Measurements from ENCODE around the gene TBC1D2.
"Not testable (repeated sequence)": the region's sequence is repeated elsewhere in the genome, so short reads cannot be mapped to it uniquely, and the experiment has no call there.

The TBC1D2 gene

GRCh38 chr9:98271479-98271878, 16.0 kb upstream of the TBC1D2 start:
- H3K27me3 ChIP-seq (ENCODE audit: control insufficient read depth, insufficient read depth, low read length): no peaks in the 10 kb centered on the region
- H3K36me3 ChIP-seq (ENCODE audit: control insufficient read depth, insufficient read depth, low read length): no peaks in the 10 kb centered on the region
- H3K9ac ChIP-seq (ENCODE audit: low read depth, low read length): no peak overlapping the region
- no peaks in the 10 kb centered on the region for H3K9me3 ChIP-seq (ENCODE audit: control insufficient read depth, insufficient read depth, low read length)
- H3K4me1 ChIP-seq (ENCODE audit: control insufficient read depth, insufficient read depth, low read length): no peaks in the 10 kb centered on the region
- no peak overlapping the region for H3K4me3 ChIP-seq (ENCODE audit: low read depth, low read length)

- not testable (repeated sequence) for H3K4me3 ChIP-seq (ENCODE audit: low read depth, low read length); H3K9ac ChIP-seq (ENCODE audit: low read depth, low read length); H3K9me3 ChIP-seq (ENCODE audit: control insufficient read depth, insufficient read depth, low read length); H3K27me3 ChIP-seq (ENCODE audit: control insufficient read depth, insufficient read depth, low read length); H3K36me3 ChIP-seq (ENCODE audit: control insufficient read depth, insufficient read depth, low read length); H3K4me1 ChIP-seq (ENCODE audit: control insufficient read depth, insufficient read depth, low read length)
Measured at GRCh38 chr9:98270284-98270683, 14.8 kb upstream of the TBC1D2 start.

- H3K9ac ChIP-seq (ENCODE audit: low read depth, low read length); H3K27me3 ChIP-seq (ENCODE audit: control insufficient read depth, insufficient read depth, low read length); H3K9me3 ChIP-seq (ENCODE audit: control insufficient read depth, insufficient read depth, low read length); H3K4me1 ChIP-seq (ENCODE audit: control insufficient read depth, insufficient read depth, low read length); H3K36me3 ChIP-seq (ENCODE audit: control insufficient read depth, insufficient read depth, low read length); H3K4me3 ChIP-seq (ENCODE audit: low read depth, low read length): not testable (repeated sequence)
Measured at GRCh38 chr9:98269652-98270051, 14.2 kb upstream of the TBC1D2 start.

- H3K9ac ChIP-seq (ENCODE audit: low read depth, low read length); H3K36me3 ChIP-seq (ENCODE audit: control insufficient read depth, insufficient read depth, low read length); H3K4me3 ChIP-seq (ENCODE audit: low read depth, low read length); H3K27me3 ChIP-seq (ENCODE audit: control insufficient read depth, insufficient read depth, low read length); H3K9me3 ChIP-seq (ENCODE audit: control insufficient read depth, insufficient read depth, low read length); H3K4me1 ChIP-seq (ENCODE audit: control insufficient read depth, insufficient read depth, low read length): not testable (repeated sequence)
Measured at GRCh38 chr9:98267556-98267955, 12.1 kb upstream of the TBC1D2 start.

GRCh38 chr9:98264516-98264915, 9.1 kb upstream of the TBC1D2 start:
- Histone ChIP-seq H3K27me3 (ENCODE audit: control insufficient read depth, insufficient read depth, low read length) (no peaks in the 10 kb centered on the region), H3K9me3 (ENCODE audit: control insufficient read depth, insufficient read depth, low read length) (no peaks in the 10 kb centered on the region), H3K4me3 (ENCODE audit: low read depth, low read length) (no peak overlapping the region), H3K4me1 (ENCODE audit: control insufficient read depth, insufficient read depth, low read length) (peaks cover 3% of the 10 kb centered on the region), H3K9ac (ENCODE audit: low read depth, low read length) (no peak overlapping the region), H3K36me3 (ENCODE audit: control insufficient read depth, insufficient read depth, low read length) (no peaks in the 10 kb centered on the region)

GRCh38 chr9:98263482-98264357, 8.3 kb upstream of the TBC1D2 start:
- no peak overlapping the region for H3K4me3 ChIP-seq (ENCODE audit: low read depth, low read length)

GRCh38 chr9:98263080-98263479, 7.6 kb upstream of the TBC1D2 start:
- Histone ChIP-seq H3K4me3 (ENCODE audit: low read depth, low read length) (no peak overlapping the region), H3K9ac (ENCODE audit: low read depth, low read length) (no peak overlapping the region), H3K9me3 (ENCODE audit: control insufficient read depth, insufficient read depth, low read length) (no peaks in the 10 kb centered on the region), H3K27me3 (ENCODE audit: control insufficient read depth, insufficient read depth, low read length) (no peaks in the 10 kb centered on the region), H3K4me1 (ENCODE audit: control insufficient read depth, insufficient read depth, low read length) (peaks cover 3% of the 10 kb centered on the region), H3K36me3 (ENCODE audit: control insufficient read depth, insufficient read depth, low read length) (no peaks in the 10 kb centered on the region)

More at GRCh38 chr9:98263482-98264357, 8.3 kb upstream of the TBC1D2 start:
- H3K4me1 ChIP-seq (ENCODE audit: control insufficient read depth, insufficient read depth, low read length): peaks cover 3% of the 10 kb centered on the region
- no peaks in the 10 kb centered on the region for H3K9me3 ChIP-seq (ENCODE audit: control insufficient read depth, insufficient read depth, low read length)
- no peaks in the 10 kb centered on the region for H3K27me3 ChIP-seq (ENCODE audit: control insufficient read depth, insufficient read depth, low read length)
- no peak overlapping the region for H3K9ac ChIP-seq (ENCODE audit: low read depth, low read length)
- H3K36me3 ChIP-seq (ENCODE audit: control insufficient read depth, insufficient read depth, low read length): no peaks in the 10 kb centered on the region

GRCh38 chr9:98262056-98262455, 6.6 kb upstream of the TBC1D2 start:
- Histone ChIP-seq H3K36me3 (ENCODE audit: control insufficient read depth, insufficient read depth, low read length) (no peaks in the 10 kb centered on the region), H3K27me3 (ENCODE audit: control insufficient read depth, insufficient read depth, low read length) (no peaks in the 10 kb centered on the region), H3K9me3 (ENCODE audit: control insufficient read depth, insufficient read depth, low read length) (no peaks in the 10 kb centered on the region), H3K4me3 (ENCODE audit: low read depth, low read length) (no peak overlapping the region), H3K9ac (ENCODE audit: low read depth, low read length) (no peak overlapping the region), H3K4me1 (ENCODE audit: control insufficient read depth, insufficient read depth, low read length) (peaks cover 3% of the 10 kb centered on the region)

- H3K27me3 ChIP-seq (ENCODE audit: control insufficient read depth, insufficient read depth, low read length): no peaks in the 10 kb centered on the region
- no peaks in the 10 kb centered on the region for H3K36me3 ChIP-seq (ENCODE audit: control insufficient read depth, insufficient read depth, low read length)
- H3K9ac ChIP-seq (ENCODE audit: low read depth, low read length): no peak overlapping the region
- peaks cover 3% of the 10 kb centered on the region for H3K4me1 ChIP-seq (ENCODE audit: control insufficient read depth, insufficient read depth, low read length)
- H3K9me3 ChIP-seq (ENCODE audit: control insufficient read depth, insufficient read depth, low read length): no peaks in the 10 kb centered on the region
- no peak overlapping the region for H3K4me3 ChIP-seq (ENCODE audit: low read depth, low read length)
Measured at GRCh38 chr9:98260635-98261034, 5.2 kb upstream of the TBC1D2 start.

- no peaks in the 10 kb centered on the region for H3K27me3 ChIP-seq (ENCODE audit: control insufficient read depth, insufficient read depth, low read length)
- no peaks in the 10 kb centered on the region for H3K36me3 ChIP-seq (ENCODE audit: control insufficient read depth, insufficient read depth, low read length)
- no peaks in the 10 kb centered on the region for H3K9me3 ChIP-seq (ENCODE audit: control insufficient read depth, insufficient read depth, low read length)
- no peaks in the 10 kb centered on the region for H3K4me1 ChIP-seq (ENCODE audit: control insufficient read depth, insufficient read depth, low read length)
- H3K4me3 ChIP-seq (ENCODE audit: low read depth, low read length): no peak overlapping the region
- H3K9ac ChIP-seq (ENCODE audit: low read depth, low read length): no peak overlapping the region
Measured at GRCh38 chr9:98259791-98260190, 4.3 kb upstream of the TBC1D2 start.

GRCh38 chr9:98256756-98257155, 1.3 kb upstream of the TBC1D2 start:
- Histone ChIP-seq H3K27me3 (ENCODE audit: control insufficient read depth, insufficient read depth, low read length) (no peaks in the 10 kb centered on the region), H3K9me3 (ENCODE audit: control insufficient read depth, insufficient read depth, low read length) (no peaks in the 10 kb centered on the region), H3K4me1 (ENCODE audit: control insufficient read depth, insufficient read depth, low read length) (no peaks in the 10 kb centered on the region), H3K9ac (ENCODE audit: low read depth, low read length) (peak overlapping the region; percentile 28), H3K4me3 (ENCODE audit: low read depth, low read length) (peak overlapping the region; percentile 90), H3K36me3 (ENCODE audit: control insufficient read depth, insufficient read depth, low read length) (no peaks in the 10 kb centered on the region)

- no peaks in the 10 kb centered on the region for H3K27me3 ChIP-seq (ENCODE audit: control insufficient read depth, insufficient read depth, low read length)
- peak overlapping the region; percentile 90 for H3K4me3 ChIP-seq (ENCODE audit: low read depth, low read length)
- H3K9me3 ChIP-seq (ENCODE audit: control insufficient read depth, insufficient read depth, low read length): no peaks in the 10 kb centered on the region
- H3K9ac ChIP-seq (ENCODE audit: low read depth, low read length): peak overlapping the region; percentile 62
- H3K4me1 ChIP-seq (ENCODE audit: control insufficient read depth, insufficient read depth, low read length): no peaks in the 10 kb centered on the region
- peaks cover 2% of the 10 kb centered on the region for H3K36me3 ChIP-seq (ENCODE audit: control insufficient read depth, insufficient read depth, low read length)
Measured at GRCh38 chr9:98255061-98255577, 330 bp downstream of the TBC1D2 start.
